Activated gamma-delta T cell treated with anti-CD3 and anti-CD28 coated beads, Interleukin-2, amount 50 U/mL, for 16 hours (primary cell): ENCODE results near the gene SVEP1.
"Not testable (repeated sequence)": the region's sequence is repeated elsewhere in the genome, so short reads cannot be mapped to it uniquely, and the experiment has no call there.

Experiments
- DNase-seq: peaks from one replicate; pipeline ENCODE4 v3.0.0-alpha.2; 2020; ENCODE audit warnings: low read depth

Gene SVEP1

GRCh38 chr9:110578575-110579033, 937 bp downstream of the SVEP1 start:
- DNase-seq = no peak

DNA sequence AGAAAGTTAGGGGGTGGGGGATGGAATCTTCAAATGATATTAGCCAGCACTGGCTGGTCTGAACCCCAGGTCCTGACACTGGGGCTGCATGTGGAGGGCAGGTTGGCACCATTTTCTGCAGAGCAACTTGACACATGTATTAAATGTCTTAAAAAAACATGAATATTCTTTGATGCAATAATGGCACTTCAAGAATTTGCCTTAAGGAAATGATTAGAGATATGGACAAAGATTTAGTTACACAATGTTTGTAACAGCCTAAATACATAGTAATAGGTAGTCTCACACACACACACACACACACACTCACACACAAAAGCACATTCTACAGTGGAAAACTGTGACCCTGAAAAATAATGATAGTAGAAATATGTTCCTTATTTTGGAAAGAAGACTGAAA, 3.6 kb downstream of the SVEP1 start:
- DNase-seq = no peak

DNA sequence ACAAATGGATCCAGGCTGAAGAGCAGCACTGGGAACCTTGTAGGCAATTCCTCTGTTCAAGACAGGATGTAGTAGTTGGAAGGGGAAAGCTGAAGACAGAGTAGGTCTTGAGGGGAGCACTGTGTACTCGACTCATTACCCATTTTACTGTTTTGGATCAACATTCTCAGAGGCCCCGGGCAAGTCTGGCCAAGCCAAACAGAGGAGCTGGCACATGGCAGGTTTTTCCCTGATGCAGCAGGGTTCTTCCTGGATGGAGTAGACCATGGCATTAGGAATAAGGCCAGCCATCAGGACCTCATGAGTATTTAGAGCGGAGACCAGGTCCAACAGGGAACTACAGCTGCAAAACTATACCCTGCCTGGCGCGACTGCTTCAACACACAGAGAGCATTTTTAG, 4.4 kb downstream of the SVEP1 start:
- no peak for DNase-seq

- no peak for DNase-seq
These were observed 6.2 kb downstream of the SVEP1 start for GRCh38 chr9:110573305-110573704.

DNA sequence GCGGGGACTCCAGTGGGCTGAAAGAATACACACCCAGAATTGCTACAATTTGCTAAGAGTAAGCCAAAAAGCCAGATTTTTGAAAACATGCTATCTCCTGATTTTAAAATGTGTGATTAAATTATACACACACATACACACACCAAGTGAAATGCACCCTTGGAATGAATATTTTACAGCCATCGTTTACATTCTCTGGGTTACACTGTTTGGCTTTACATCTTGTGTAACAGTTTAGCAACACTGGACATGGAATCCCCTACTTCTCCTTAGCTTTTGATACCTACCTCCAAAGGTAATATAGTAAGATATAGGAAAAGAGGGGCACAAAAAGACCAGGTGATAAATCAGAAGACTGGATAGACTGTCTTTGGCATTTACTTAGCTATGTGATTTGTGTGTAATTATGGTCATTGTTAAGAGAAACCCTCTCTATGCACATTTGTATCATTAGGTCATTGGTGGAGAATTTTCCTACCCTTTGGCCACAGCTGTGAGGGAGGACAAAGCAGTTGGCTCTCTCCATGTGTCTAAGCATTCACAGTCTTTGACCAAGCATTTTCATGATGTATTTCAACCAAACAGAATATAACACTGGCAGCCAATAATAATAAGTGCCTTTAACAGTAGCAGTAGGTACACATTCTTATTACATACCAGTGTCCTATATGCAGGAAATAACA, 7.6 kb downstream of the SVEP1 start:
- no peak for DNase-seq

GRCh38 chr9:110566156-110566555, 13.4 kb downstream of the SVEP1 start:
- DNase-seq = no peak

DNA sequence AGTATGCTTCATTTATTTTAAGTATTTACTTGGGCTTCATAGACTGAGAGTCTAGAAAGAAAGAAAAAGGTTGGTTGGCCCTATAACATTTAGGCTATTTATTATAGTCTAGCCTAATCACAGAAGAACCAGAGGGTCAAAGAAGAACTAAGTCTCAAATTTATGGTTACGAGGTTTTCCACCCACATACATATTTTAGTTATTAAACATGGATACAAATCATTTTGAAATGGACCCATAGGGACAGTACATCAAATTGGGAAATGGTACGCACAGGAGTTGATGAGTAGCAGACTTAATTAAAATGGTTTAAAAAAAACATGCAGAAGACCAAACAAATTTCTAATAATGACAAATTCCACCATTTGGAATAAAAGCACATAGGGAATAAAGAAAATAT, 17.7 kb downstream of the SVEP1 start:
- no peak for DNase-seq

GRCh38 chr9:110559869-110560268, 19.7 kb downstream of the SVEP1 start:
- DNase-seq = no peak

DNA sequence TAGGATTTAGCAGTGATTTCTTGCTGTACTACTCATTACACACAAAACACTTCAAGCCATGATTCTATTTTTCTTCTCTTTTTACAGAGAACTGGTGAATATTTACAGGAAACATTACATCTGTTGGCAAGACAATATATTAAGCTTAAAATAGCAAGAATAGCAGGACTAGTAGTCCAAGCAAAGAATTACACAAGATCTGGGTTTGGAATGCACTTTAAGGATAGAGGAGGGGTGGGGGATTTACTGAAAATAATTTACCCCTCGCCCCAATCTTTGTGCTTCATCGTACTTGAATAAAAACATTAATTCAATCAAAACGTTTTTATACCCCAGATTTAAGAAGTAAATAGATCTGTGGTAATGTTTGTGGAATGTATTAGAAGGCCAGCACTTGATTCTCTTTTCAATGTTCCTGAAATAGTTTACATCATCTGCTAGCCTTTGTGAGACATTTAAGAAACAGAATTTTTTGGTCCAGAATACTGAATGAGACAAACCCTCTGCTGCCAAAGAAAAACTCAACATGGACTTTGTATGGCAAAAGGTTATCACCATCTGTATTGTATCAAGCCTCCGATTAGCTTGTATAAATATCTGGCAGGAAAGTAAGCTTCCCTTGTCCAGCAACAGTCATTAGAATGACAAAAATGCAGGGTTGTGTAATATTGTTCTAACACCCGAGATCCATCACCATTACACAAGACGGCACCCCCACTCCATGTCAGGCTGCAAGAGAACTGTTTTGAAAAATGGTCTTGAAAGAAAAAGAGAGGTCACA, 23.8 kb downstream of the SVEP1 start:
- no peak for DNase-seq

DNA sequence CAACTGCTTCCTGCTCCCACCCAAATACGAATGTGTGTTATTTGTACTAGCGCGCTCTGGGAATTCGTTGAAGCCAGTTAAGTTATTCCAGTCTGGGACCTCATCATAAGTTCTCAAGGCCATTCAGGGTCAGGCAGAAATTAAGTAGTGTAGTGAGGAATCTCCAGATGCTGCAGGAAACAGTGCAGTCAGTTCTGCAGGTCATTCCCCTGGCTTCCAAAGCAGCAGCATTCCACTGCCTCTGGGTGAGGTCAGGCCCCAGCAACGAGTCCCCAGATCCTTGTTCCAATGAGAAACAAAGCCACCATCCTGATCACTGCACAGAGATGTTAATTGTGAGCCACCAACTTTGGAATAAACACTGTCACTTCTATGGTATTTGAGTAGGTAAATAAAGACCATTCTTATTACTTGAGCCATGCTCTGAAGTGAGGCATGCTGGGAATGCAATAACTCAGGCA, 33.1 kb downstream of the SVEP1 start:
- DNase-seq = no peak

- no peak for DNase-seq
These were observed 33.8 kb downstream of the SVEP1 start for GRCh38 chr9:110545705-110546104.

GRCh38 chr9:110543631-110544051, 35.9 kb downstream of the SVEP1 start:
- DNase-seq = no peak

- DNase-seq = no peak
These were observed 37.6 kb downstream of the SVEP1 start for GRCh38 chr9:110541950-110542349.

- no peak for DNase-seq
These were observed 40.9 kb downstream of the SVEP1 start for GRCh38 chr9:110538647-110539041.

DNA sequence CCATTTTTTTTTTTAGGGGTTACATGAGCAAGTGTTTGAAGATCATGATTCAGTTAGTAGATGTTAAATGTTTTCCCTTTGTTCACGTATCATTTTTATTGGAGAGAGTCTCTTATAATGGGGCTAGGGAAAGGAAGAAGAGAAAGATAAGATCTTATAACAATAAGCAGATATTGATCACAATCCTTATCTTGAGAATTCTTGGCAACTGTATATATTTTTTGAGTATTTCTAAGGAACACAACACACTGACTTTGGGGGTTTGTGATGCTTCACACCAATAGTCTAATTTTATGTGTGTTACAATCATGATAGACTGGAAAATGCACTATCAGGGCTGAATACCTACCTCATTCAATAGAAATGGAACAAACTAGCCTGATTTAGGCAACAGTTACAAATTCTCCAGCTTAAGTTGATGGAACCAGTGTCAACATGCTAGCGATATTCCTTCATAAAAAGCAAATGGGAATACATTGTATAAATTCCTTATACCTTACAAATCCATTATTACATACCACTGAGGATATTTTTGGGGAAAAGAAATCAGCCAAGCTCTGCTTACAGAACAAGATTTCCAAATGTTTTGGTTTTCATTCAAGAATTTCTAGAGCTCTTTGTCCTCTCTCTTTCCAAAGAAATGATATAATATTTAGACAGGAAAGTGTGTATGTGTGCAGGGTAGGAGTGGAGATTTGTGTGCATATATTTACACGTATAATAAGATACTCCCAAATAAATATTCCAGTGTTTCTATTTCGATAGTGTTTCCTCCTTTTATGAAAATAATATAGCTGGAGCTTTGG, 41.5 kb downstream of the SVEP1 start:
- DNase-seq = no peak

DNA sequence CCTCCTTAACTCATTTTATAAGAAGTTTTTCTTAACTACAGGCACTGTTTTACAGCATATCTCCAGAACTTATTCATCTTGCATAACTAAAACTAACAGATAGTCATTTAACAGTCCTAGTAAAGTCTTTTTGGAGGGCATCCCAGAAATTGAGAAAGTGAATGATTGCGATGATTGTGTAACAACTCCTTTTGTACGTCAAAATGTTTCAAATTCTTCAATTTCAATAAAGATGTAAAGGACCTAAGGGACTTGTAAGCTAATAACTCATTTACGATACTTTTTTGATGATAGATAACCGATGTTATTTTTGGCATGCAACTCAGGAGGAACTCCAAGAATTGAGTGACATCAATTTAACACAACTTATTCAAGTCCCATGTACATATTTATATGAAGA, 42.7 kb downstream of the SVEP1 start:
- DNase-seq = no peak

- DNase-seq = not testable (repeated sequence)
These were observed 45.4 kb downstream of the SVEP1 start for GRCh38 chr9:110534162-110534561.

- DNase-seq = no peak
These were observed 46.5 kb downstream of the SVEP1 start for GRCh38 chr9:110532908-110533665.

DNA sequence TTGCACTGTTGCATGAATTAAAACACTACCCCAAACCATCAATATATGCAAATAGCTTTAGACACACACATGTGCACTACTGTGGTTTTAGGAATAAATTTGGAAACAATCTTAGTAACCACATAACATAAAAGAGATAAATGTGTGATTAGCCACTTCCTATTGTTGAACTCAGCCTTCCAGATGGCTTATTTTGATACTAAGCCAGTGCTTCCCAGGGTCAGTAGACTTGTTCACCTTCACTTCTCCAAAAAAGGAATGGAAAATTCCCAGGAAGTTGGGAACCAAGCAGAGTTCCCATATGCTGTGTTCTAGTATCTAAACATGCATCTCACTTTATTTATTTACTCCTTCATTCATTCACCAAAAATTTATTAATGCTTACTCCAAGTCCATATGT, 47.8 kb downstream of the SVEP1 start:
- no peak for DNase-seq

GRCh38 chr9:110531241-110531640, 48.3 kb downstream of the SVEP1 start:
- DNase-seq = not testable (repeated sequence)

- DNase-seq = no peak
These were observed 50.9 kb downstream of the SVEP1 start for GRCh38 chr9:110528645-110529044.

DNA sequence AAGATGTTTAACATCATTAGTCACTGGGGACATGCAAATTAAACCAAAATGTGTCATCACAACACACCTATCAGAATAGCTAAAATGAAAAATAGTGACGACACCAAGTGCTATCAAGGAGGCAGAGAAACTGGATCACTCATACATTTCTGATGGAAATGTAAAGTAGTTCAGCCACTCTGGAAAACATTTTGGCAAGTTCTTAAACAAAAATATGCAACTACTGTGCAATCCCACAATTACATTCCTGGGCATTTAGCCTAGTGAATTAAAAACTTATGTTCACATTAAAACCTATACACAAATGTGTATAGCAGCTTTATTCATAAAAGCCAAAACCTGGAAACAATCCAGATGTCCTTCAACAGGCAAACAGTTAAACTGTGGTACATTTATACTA, 53.1 kb downstream of the SVEP1 start:
- DNase-seq = no peak
